HG03354 (cell line): ENCODE measurements around the gene GGTA1.

Source experiments
- ATAC-seq: cut with Tn5 transposase; IDR thresholded peaks from one replicate; pipeline ENCODE4 v1.9.1; 2021; ENCODE audit warnings: mild to moderate bottlenecking; ENCODE audit not compliant: unreplicated experiment, poor library complexity, severe bottlenecking

Gene GGTA1

DNA sequence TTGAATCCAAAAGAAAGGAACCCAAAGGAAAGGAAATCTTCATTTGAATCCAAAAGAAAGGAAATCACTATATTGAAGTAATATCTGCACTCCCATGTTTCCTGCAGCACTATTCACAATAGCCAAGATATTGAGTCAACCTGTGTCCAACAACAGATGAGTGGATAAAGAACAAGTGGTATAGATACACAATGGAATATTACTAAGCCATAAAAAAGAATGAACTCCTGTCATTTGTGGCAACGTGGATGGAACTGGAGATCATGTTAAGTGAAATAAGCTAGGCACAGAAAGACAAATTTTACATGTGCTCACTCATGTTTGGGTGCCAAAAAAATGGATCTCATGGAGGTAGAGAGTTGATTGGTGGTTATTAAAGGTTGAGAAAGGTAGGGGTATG, 71.7 kb downstream of the GGTA1 start:
- no peak for ATAC-seq

DNA sequence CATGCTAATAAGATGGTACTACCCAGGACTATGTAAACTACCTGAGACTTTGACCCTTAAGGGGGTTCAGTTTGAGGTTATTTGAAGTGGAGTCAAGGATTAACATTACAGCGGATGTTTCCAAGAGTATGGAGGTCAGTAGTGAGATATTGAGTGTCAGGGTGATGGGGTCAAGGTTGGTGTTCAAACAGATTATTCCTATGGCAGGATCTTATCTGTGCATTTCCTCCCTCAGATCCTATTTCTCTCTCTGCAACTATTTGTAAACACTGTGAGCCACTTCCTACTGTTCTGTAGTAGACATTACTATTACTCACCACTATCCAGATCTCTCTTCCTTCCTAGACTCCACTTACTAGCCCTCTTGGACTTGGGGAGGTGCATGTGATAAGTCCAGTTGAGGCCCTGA, 75.6 kb downstream of the GGTA1 start:
- no peak for ATAC-seq

DNA sequence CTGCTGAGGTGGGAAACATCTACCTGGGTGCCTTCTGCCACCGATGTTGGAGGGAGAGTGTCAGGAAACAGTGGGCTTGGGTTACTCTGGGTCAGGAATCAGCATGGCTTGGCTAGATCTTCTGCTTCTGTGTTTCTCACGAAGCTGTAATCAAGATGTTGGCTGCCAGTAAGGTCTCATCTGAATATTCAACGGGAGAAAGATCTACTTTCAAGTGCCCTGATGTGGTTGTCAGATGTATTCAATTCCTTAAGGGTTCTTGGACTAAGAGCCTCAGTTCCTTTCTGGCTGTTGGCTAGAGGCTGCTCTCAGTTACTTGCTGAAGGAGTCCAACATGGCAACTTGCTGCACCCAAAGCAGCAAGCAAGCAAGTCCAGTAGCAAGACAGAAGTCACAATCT, 87.7 kb downstream of the GGTA1 start:
- no peak for ATAC-seq

DNA sequence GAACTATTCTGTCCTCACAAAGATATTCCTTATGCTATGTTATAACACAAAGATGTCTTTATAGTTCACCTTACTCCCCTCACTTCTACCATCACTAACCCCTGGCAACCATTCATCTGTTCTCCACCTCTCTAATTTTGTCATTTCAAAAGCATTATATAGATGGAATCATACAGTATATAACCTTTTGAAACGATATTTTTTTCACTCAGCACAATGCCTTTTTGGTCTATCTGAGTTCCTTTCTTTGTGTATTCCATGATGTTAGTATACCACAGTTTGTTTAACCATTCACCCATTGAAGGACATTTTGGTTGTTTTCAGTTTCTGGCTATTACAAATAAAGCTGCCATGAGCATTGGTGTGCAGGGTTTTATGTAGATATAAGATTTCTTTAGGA, 93.7 kb downstream of the GGTA1 start:
- no peak for ATAC-seq
